Hematopoietic multipotent progenitor cell treated with erythropoietin and hydrocortisone succinate and interleukin-3 and kit ligand, for 6 days (in vitro differentiated cells): ENCODE data around the gene PDE4B.
"Not testable (repeated sequence)": the region's sequence is repeated elsewhere in the genome, so short reads cannot be mapped to it uniquely, and the experiment has no call there.

ENCODE experiments used
- DNase-seq: peaks from one replicate; pipeline ENCODE4 v3.0.0-alpha.2; 2015

The PDE4B gene

DNA sequence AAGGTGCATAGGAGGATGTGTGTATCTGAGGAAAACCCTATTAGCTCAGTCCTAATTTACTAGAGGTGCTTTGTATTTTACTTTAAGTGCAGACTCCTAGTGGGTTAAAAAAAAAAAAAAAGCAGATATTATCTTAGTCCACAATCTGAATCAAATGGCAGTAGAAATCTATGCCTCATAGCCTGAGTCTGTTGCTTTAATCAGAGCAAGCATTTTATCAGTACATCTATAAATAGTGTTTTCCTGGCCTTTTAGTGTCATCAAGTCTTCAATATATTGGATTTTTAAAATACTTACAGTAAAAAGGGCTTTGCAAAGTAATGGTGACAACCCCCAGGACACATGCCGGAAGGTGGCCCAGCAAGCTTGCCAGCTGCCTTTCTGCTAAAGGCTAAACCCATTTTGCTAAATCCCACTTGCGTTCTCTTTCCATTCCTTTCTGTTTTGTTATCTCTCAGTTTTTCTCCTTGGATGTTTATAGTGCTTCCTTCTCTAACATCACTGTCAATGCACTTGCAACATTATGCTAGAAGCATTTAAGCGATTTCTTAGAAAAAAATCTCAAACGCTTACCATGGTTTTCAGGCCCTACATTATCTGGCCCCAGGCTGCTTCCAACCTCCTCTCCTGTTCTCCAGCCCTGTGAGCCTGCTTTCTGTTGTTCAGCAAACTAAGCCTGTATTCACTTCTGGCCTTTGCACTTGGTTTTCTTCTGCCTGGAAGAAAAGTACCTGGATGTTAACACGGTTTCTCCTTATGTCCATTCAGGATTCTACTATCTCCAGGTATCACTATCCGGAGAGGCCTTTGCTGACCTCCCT, 206.3 kb downstream of the PDE4B start:
- DNase-seq: no peak

- no peak for DNase-seq
These were observed 207.4 kb downstream of the PDE4B start for GRCh38 chr1:66000033-66000637.

GRCh38 chr1:66003690-66004089, 211.0 kb downstream of the PDE4B start:
- DNase-seq: no peak

DNA sequence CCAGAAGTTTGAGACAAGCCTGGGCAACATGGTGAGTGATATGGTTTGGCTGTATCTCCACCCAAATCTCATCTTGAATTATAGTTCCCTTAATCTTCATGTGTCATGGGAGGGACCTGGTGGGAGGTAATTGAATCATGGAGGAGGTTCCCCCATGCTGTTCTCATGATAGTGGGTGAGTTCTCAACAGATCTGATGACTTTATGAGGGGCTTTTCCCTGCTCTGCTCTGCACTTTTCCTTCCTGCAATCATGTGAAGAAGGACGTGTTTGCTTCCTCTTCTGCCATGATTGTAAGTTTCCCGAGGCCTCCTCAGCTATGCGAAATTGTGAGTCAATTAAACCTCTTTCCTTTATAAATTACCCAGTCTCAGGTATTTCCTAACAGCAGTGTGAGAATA, 213.8 kb downstream of the PDE4B start:
- not testable (repeated sequence) for DNase-seq

GRCh38 chr1:66012106-66012784, 219.6 kb downstream of the PDE4B start:
- peak; percentile 21 for DNase-seq

GRCh38 chr1:66013371-66013770, 220.7 kb downstream of the PDE4B start:
- DNase-seq: peak; percentile 33

GRCh38 chr1:66022904-66023620, 230.4 kb downstream of the PDE4B start:
- peak; percentile 51 for DNase-seq

GRCh38 chr1:66025188-66025587, 232.5 kb downstream of the PDE4B start:
- no peak for DNase-seq

- no peak for DNase-seq
These were observed 235.3 kb downstream of the PDE4B start for GRCh38 chr1:66028035-66028434.

DNA sequence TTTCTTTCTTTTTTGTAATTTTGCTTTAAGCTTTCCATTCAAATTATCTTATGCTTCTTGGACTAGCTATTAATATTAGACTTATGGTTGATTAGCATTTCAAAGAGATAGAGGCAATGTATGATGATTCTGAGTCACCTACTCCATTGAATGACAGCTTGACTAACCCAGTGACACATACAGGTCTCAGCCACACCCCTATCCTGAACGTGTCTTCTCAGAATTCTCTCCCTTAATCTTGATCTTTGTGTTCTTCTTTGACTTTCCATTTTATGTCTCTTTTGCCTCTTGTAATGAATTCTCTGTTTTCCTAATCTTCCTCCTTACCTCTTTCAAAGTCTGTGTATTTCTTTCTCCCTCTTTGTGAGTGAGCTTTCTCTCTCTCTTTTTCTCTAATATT, 241.1 kb downstream of the PDE4B start:
- DNase-seq: peak; percentile 2

- DNase-seq: peak; percentile 41
These were observed 243.0 kb downstream of the PDE4B start for GRCh38 chr1:66035616-66036245.

GRCh38 chr1:66041654-66042053, 249.0 kb downstream of the PDE4B start:
- no peak for DNase-seq

GRCh38 chr1:66043186-66043585, 250.5 kb downstream of the PDE4B start:
- DNase-seq: no peak

DNA sequence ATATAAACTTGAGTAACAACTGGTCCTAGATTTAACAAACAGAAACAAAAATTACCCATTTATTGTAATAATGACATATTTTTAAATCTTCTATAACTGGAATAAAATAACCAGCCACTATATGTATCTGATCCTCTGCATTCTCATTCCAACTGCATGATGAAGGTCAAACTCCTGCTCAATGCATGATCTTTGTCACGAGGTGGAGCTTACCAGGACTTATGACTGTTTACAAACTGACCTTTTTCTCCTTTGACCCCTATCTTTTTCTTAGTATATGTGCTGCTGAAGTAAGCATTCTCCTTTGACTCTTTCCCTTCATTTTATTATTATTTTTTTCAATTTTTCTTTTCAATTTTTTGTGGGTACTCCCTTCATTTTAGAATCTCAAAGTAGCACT, 252.2 kb downstream of the PDE4B start:
- no peak for DNase-seq

- DNase-seq: no peak
These were observed 253.7 kb downstream of the PDE4B start for GRCh38 chr1:66046415-66046814.

- no peak for DNase-seq
These were observed 255.3 kb downstream of the PDE4B start for GRCh38 chr1:66048011-66048410.

DNA sequence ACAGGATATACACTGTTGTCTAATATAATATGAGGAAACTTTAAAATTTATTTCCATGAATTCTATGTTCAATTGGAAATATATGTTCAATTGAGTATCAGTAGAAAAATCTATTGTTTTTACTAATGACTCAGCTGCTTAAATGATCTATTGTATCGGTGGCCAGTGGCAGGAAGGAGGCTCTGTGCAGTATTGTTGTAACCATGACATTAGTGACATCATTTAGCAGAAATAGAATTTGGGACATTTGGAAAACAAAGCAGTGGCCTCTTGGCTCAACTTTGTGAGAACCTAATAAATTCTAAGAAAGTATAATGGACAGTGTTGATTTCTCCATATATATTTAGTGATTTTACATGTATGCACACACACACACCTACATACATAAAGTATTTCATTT, 257.4 kb downstream of the PDE4B start:
- no peak for DNase-seq

- DNase-seq: no peak
These were observed 257.9 kb downstream of the PDE4B start for GRCh38 chr1:66050633-66051032.

DNA sequence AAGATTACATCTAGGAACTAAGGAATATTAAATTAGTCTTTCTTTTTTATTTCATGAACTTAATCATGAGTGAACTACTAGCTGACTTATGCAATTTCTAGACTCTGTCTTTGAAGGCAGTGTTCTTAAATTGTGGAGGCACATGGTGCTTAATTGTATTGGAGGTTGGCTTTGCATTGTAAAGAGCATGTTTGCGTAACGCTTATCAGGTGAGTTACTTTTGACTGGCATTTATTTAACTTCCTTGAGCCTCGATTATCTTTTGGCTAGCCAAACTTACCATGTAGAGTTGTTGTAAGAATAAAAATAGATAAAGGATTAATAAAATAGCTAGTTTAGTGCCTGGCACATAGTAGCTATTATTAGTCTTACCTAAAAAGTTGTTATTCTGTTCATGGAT, 262.4 kb downstream of the PDE4B start:
- no peak for DNase-seq

GRCh38 chr1:66057448-66057847, 264.8 kb downstream of the PDE4B start:
- not testable (repeated sequence) for DNase-seq

- DNase-seq: no peak
These were observed 265.9 kb downstream of the PDE4B start for GRCh38 chr1:66058558-66058957.

DNA sequence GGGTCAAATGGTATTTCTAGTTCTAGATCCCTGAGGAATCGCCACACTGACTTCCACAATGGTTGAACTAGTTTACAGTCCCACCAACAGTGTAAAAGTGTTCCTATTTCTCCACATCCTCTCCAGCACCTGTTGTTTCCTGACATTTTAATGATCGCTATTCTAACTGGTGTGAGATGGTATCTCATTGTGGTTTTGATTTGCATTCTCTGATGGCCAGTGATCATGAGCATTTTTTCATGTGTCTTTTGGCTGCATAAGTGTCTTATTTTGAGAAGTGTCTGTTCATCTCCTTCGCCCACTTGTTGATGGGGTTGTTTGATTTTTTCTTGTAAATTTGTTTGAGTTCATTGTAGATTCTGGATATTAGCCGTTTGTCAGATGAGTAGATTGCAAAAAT, 274.5 kb downstream of the PDE4B start:
- DNase-seq: not testable (repeated sequence)
